ENCODE data around the gene DNAH3. TPM values are rescaled to one million over a fixed set of nuclear protein-coding genes. Genes with fewer than 3 reads are reported as not detected.
A peak's percentile ranks its signal among the peaks of the same experiment; 100 is the strongest.

Gene DNAH3
- total and polyA plus RNA-seq, 2 of the 13 experiments (the other 11 are each of a cell fraction or from before 2014, with no cell fraction given), result 0.07 to 0.08 TPM

GRCh38 chr16:20899477-20900298 lies 251.0 kb downstream of the DNAH3 start (continued):
- TF ChIP-seq ZNF788 (CRISPR knock-in tag; IDR thresholded peaks at IDR 0.05; ENCODE audit: borderline replicate concordance) (peak; percentile 74; the same call in 1 of the 2 replicates), ZNF530 (CRISPR knock-in tag; IDR thresholded peaks at IDR 0.05; ENCODE audit: low read depth) (no peak), ETV5 (CRISPR knock-in tag; IDR thresholded peaks at IDR 0.05; ENCODE audit: borderline replicate concordance) (peak; percentile 56; the same call in 1 of the 2 replicates), SALL1 (CRISPR knock-in tag; IDR thresholded peaks at IDR 0.05) (peak; percentile 68; the same call in 1 of the 2 replicates), BCL3 (CRISPR knock-in tag; IDR thresholded peaks at IDR 0.05) (0 out of 2 replicates have a peak, but pooled peaks have one; percentile 57), ZBTB7B (CRISPR knock-in tag; IDR thresholded peaks at IDR 0.05) (peak; percentile 32; the same call in 1 of the 2 replicates), KAT7 (CRISPR knock-in tag; IDR thresholded peaks at IDR 0.05; ENCODE audit: borderline replicate concordance) (peak; percentile 42; the same call in 1 of the 2 replicates), FOXP1 (IDR thresholded peaks at IDR 0.05) (no peak), FOXP1 (CRISPR knock-in tag; IDR thresholded peaks at IDR 0.05) (peak; percentile 43; the same call in 1 of the 2 replicates), GATAD2A (CRISPR knock-in tag; IDR thresholded peaks at IDR 0.05) (peak; percentile 69; the same call in 1 of the 2 replicates), PHF8 (CRISPR knock-in tag; IDR thresholded peaks at IDR 0.05) (peak; percentile 44; the same call in 1 of the 2 replicates), ZNF33A (CRISPR knock-in tag; IDR thresholded peaks at IDR 0.05; ENCODE audit: borderline replicate concordance) (0 out of 2 replicates have a peak, but pooled peaks have one; percentile 61), ZSCAN22 (CRISPR knock-in tag; IDR thresholded peaks at IDR 0.05) (0 out of 2 replicates have a peak, but pooled peaks have one; percentile 4), XRCC5 (optimal IDR thresholded peaks at IDR 0.05; ENCODE audit: low read length) (peak; percentile 56), ZNF740 (CRISPR knock-in tag; IDR thresholded peaks at IDR 0.05) (peak; percentile 81; the same call in 1 of the 2 replicates), HOXA9 (CRISPR knock-in tag; IDR thresholded peaks at IDR 0.05; ENCODE audit: borderline replicate concordance) (no peak), SIX4 (CRISPR knock-in tag; IDR thresholded peaks at IDR 0.05) (peak; percentile 48; the same call in 1 of the 2 replicates), ZNF253 (CRISPR knock-in tag; IDR thresholded peaks at IDR 0.05; ENCODE audit: borderline replicate concordance) (no peak), SP140L (CRISPR knock-in tag; IDR thresholded peaks at IDR 0.05; ENCODE audit: borderline replicate concordance) (no peak), MAZ (IDR thresholded peaks at IDR 0.05; ENCODE audit: borderline replicate concordance, low read depth, low read length) (no peak; the same call in 1 of the 2 replicates), MAZ (CRISPR knock-in tag; IDR thresholded peaks at IDR 0.05; ENCODE audit: low read depth) (peak; percentile 64), CBX5 (CRISPR knock-in tag; IDR thresholded peaks at IDR 0.05; ENCODE audit: borderline replicate concordance) (peak; percentile 68; the same call in 1 of the 2 replicates), ZNF562 (CRISPR knock-in tag; IDR thresholded peaks at IDR 0.05; ENCODE audit: borderline replicate concordance) (no peak), ZIK1 (CRISPR knock-in tag; IDR thresholded peaks at IDR 0.05; ENCODE audit: borderline replicate concordance, low read depth) (peak; percentile 65; the same call in 1 of the 2 replicates), CCAR2 (optimal IDR thresholded peaks at IDR 0.05; ENCODE audit: low read depth, low read length) (peak; percentile 41)
- TF ChIP-seq, protein P1, sequence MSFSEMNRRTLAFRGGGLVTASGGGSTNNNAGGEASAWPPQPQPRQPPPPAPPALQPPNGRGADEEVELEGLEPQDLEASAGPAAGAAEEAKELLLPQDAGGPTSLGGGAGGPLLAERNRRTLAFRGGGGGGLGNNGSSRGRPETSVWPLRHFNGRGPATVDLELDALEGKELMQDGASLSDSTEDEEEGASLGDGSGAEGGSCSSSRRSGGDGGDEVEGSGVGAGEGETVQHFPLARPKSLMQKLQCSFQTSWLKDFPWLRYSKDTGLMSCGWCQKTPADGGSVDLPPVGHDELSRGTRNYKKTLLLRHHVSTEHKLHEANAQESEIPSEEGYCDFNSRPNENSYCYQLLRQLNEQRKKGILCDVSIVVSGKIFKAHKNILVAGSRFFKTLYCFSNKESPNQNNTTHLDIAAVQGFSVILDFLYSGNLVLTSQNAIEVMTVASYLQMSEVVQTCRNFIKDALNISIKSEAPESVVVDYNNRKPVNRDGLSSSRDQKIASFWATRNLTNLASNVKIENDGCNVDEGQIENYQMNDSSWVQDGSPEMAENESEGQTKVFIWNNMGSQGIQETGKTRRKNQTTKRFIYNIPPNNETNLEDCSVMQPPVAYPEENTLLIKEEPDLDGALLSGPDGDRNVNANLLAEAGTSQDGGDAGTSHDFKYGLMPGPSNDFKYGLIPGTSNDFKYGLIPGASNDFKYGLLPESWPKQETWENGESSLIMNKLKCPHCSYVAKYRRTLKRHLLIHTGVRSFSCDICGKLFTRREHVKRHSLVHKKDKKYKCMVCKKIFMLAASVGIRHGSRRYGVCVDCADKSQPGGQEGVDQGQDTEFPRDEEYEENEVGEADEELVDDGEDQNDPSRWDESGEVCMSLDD (CRISPR knock-in tag; IDR thresholded peaks at IDR 0.05; ENCODE audit: borderline replicate concordance), result peak; percentile 56; the same call in 1 of the 2 replicates

All from HepG2 (cell line).